Inferior parietal cortex (tissue), 1 donor: ENCODE measurements around the gene PIWIL4.
"Not testable (repeated sequence)": the region's sequence is repeated elsewhere in the genome, so short reads cannot be mapped to it uniquely, and the experiment has no call there.

Experiments
- DNase-seq: peaks from one replicate; pipeline ENCODE4 v3.0.0-alpha.2; 2016; ENCODE audit errors: extremely low spot score

Gene PIWIL4

GRCh38 chr11:94549146-94549545 is 18.0 kb upstream of the PIWIL4 start:
- DNase-seq, result no peak

DNA sequence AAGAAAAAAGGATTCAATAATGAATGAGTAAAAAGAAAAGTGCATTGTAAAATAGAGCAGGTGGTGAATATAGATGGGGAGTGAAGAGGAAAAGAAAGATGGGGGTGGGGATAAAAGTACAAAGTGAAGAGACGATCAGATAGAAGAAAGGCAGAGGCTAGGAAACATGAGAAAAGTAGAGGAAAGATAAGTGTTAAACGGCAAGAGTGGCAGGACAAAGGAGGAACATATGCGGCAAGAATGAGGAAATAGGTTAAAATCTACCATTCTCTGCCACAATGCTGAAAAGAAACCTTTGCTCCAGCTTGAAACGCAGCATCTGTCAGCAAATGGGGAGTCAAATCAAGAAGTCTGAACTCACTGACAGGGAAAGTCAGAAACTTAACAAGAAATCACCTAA is 16.7 kb upstream of the PIWIL4 start:
- DNase-seq, result no peak

DNA sequence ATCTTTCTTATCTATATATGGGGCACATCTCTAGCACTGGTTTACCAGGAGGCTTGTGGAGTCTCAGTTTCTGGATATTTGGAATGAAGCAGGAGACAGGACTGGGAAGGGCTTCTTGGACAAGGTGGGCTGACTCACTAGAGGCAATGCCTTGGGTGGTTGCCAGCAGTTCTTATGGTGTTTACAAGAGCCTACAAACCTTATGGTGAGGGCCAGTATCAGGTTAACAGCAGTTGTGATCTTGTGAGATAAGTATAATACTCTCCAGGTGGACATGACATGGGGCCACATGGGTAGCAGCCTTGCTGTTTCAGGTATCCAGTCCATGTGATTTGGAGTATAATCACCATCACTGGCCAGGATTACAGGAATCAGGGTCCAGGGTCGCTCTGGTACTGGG is 13.2 kb upstream of the PIWIL4 start:
- DNase-seq, result no peak

GRCh38 chr11:94555752-94556329 is 11.3 kb upstream of the PIWIL4 start:
- not testable (repeated sequence) for DNase-seq

DNA sequence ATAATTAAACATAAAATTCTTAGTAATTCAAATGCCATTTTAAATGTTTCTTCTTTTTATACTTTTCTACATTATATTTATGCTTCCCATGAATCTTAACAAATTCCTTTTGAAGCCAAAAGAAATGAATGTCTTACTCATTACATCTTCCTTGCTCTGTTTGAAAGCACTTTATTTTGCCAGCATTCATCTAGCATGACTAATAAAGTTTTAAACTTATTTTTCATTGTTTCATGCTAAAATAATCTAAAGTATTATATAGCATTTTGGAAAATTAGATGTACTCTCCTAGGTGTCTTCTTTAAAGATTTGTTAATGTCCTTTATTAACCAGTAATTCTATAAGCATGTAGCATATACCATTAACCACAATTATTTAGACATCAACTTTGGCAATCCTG is 9.7 kb upstream of the PIWIL4 start:
- no peak for DNase-seq

- no peak for DNase-seq
These were observed 9.2 kb upstream of the PIWIL4 start for GRCh38 chr11:94557992-94558391.

- no peak for DNase-seq
These were observed 8.7 kb upstream of the PIWIL4 start for GRCh38 chr11:94558468-94558867.

GRCh38 chr11:94558932-94559331 is 8.2 kb upstream of the PIWIL4 start:
- DNase-seq, result no peak

GRCh38 chr11:94559361-94559760 is 7.8 kb upstream of the PIWIL4 start:
- DNase-seq, result no peak

DNA sequence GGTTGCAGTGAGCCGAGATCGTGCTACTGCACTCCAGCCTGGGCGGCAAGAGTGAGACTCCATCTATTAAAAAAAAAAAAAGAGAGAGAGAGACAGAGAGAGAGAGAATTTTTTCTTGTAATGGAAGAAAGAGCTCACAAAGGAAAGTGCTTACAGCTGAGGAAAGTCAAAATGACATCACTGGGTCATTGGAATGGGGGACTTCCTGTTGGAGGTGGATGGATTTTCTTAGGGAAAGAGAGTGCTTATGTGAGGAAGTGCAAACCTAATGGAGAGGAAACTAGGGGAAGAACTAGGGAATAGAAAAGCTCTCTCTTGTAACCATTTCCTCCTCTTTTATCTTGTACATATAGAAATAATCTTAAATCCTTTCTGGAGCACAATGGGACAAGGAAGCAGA is 6.3 kb upstream of the PIWIL4 start:
- no peak for DNase-seq

DNA sequence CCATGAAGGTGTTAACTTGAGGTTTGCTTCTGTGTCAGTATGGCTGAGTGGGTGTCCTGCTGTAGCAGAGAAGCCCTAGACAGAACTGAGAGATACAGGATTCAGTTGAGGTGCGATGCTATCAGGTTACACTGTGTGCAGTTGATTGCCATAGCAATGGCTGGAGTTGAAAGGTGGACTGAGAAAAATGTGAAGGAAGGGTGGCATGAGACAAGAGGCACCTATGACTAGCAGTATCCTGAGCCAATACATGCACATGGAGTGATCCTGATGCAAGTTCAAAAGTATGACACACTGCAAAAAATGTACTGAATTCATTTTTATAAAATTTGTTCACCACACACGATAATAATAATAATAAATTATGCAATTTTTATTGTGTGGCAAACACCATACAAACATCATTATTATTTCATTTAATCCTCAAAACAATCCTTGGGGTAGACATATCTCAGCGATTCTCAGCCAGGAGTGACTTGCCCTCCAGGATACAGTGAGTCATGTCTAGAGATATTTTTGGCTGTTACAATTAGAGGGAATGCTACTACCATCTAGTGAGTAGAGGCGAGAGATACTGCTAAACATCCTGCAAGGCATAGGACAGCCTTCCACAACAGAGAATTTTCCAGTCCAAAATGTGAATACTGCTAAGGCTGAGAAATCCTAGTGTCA is 3.9 kb upstream of the PIWIL4 start:
- peak; percentile 39 for DNase-seq

DNA sequence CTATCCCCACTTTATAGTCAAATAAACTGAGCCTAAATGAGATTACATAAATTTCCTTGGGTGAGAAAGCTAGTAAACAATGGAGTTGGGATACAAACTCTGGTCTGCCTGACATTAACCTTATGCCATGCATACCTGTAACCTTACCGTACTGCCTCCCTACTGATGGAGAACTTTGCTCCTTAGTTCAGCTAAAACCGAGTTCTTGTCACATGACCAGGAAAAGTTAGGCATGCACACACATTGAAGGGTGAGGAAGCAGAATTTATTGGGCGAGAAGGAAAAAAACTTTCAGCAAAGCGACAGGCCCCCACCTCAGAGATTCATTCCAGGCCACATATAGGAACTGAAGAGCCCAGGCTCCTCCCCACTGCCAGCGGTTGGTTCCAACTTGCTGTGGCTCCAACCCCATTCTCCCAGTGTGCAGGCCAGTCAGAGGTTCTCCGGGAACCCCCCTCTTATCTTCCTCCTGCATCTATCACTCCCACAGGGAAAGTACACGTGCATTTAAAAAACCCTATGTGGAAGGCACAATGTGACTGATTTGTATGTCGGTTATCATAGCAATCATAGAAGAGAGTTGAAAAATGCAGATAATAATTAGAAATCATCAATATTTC is 3.2 kb upstream of the PIWIL4 start:
- DNase-seq, result no peak

- no peak for DNase-seq
These were observed 1.0 kb downstream of the PIWIL4 start for GRCh38 chr11:94568200-94568599.

DNA sequence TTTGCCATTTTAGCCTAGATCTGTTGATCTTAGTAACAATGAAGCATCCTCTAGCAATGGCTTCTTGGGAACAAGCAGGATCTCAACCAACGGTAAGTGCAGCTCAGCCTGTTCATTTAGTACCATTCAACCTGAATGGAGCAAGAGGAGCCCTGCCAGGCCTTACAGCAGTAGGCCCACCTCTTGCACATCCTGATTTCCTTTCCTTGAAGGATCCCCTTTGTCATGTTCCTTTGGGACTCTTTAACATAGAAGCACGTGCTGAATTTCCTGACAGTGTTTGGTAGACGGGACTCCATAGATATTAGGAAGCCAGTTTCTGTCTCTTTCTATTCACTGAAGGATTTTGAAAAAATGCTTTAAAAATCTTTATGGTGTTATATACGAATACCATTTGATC is 1.5 kb downstream of the PIWIL4 start:
- no peak for DNase-seq

DNA sequence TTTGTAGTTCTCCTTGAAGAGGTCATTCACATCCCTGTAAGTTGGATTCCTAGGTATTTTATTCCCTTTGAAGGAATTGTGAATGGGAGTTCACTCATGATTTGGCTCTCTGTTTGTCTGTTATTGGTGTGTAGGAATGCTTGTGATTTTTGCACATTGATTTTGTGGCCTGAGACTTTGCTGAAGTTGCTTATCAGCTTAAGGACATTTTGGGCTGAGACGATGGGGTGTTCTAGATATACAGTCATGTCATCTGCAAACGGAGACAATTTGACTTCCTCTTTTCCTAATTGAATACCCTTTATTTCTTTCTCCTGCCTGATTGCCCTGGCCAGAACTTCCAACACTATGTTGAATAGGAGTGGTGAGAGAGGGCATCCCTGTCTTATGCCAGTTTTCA is 5.8 kb downstream of the PIWIL4 start:
- DNase-seq, result not testable (repeated sequence)

- DNase-seq, result no peak
These were observed 7.2 kb downstream of the PIWIL4 start for GRCh38 chr11:94574193-94574961.

- DNase-seq, result no peak
These were observed 9.1 kb downstream of the PIWIL4 start for GRCh38 chr11:94576306-94576705.

GRCh38 chr11:94577841-94578240 is 10.7 kb downstream of the PIWIL4 start:
- DNase-seq, result no peak

GRCh38 chr11:94581926-94582325 is 14.8 kb downstream of the PIWIL4 start:
- DNase-seq, result no peak

GRCh38 chr11:94583213-94583865 is 16.2 kb downstream of the PIWIL4 start:
- no peak for DNase-seq

GRCh38 chr11:94583866-94584500 is 16.8 kb downstream of the PIWIL4 start:
- DNase-seq, result no peak

DNA sequence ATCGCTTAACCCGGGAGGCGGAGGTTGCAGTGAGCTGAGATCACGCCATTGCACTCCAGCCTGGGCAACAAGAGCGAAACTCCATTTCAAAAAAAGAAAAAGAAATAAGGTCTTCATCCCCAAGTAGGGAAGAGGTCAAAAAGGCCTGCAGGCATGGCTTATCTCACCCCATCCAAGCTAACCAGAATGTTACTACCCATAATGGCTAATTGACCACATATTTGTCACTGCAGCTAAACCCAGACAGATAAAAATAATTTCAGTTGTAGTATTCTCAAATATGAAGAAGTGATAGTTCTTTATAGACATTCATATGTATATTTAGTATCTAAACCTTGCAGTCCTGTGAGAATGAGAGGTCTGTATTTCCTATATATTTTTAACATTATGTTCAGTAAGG is 17.8 kb downstream of the PIWIL4 start:
- no peak for DNase-seq
